ENCODE measurements around the gene OOSP2. TPM values are rescaled to one million over a fixed set of nuclear protein-coding genes. Genes with fewer than 3 reads are reported as not detected.

OOSP2 gene, protein sequence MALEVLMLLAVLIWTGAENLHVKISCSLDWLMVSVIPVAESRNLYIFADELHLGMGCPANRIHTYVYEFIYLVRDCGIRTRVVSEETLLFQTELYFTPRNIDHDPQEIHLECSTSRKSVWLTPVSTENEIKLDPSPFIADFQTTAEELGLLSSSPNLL
- total RNA-seq (2022; extraction: Qiagen RNA extraction), result not detected in 5 replicates

DNA sequence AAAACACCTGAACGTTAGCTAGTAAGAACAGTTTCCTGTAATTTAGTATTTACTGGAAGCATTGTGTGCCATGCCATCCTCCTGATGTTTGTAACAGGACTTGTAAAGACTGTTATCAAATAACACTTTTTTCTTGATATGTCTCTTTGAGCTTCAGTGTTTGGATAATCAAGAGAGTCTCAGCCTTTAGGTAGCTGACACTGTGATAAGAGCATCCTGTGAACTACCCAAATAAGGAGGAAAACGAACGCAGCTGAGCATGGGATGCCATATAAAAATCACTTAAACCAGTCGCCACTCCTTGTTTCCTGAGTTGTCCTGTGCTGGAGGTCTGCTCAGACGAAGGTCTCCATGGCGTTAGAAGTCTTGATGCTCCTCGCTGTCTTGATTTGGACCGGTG lies at the start of gene OOSP2:
TSS of gene OOSP2 (plus strand) at position 301 of the 400 bp plus-strand sequence. CDS start at position 352, 51 bp downstream.

DNA sequence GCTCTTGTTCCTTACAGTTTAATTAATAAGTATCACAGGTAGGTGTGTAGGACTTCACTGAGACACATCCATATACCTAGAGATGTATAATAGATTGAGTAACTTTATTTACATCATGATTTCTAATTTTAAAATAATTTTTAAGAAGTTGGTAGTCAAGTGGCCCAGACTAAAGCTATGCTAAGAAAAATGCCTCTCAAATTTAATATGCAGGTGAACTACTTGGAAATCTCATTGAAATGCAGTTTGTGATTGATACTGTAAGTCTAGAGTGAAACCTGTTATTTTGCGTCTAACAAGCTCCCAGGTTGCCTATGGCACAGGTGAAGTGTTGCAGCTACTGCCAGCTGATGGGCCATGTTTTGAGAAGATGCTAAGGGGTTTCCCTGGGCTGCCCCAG lies 23.3 kb upstream of the OOSP2 start, which contains the start of gene OOSP4B:
TSS of gene OOSP4B (plus strand) at position 301 of the 400 bp plus-strand sequence.

DNA sequence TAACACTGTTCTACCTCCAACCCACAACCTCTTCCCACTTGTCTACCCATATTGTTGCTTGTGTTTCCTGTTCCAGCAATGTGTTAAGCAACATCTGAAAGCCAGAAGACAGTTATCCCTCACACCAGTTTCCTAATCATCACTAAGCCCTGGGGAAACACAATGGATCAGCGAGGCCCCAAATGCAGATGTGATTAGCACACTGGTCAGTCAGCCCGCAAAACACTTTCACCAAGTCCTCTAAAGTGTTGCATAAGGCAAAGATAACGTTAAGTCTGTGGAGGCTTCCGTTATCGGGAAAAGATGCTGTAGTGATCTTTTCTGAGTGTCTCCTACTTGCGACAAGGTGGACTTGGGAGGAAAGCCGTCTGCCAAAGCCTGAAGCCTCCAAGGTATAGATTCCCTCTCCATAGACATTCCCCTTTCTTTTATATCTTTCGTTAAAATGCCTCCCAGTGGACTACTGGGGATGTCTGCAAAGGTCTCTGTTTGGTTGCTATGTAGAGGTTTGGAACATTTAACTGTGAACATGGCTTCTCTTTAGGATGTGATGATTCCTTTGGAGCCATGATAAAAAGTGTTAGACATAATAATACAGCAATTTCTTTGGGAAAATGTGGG lies 16.2 kb downstream of the OOSP2 start, which contains the start of gene MS4A3:
TSS of gene MS4A3 (plus strand) at position 317 of the 621 bp plus-strand sequence. CDS start 4,496 bp downstream, outside the sequence.

DNA sequence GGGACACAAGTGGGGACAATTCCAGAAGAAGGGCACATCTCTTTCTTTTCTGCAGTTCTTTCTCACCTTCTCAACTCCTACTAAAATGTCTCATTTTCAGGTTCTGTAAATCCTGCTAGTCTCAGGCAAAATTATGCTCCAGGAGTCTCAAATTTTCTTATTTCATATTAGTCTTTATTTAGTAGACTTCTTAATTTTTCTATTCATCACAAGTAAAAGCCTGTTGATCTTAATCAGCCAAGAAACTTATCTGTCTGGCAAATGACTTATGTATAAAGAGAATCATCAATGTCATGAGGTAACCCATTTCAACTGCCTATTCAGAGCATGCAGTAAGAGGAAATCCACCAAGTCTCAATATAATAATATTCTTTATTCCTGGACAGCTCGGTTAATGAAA lies 48.2 kb downstream of the OOSP2 start, which contains the start of gene MS4A2:
TSS of gene MS4A2 (plus strand) at position 301 of the 400 bp plus-strand sequence. CDS start 102 bp downstream, outside the sequence.

Other genes with a start within 250 kb of the OOSP2 start
- 64.2 to 65.4 TPM (median 64.9 TPM) in 5 replicates for gene MRPL16, start 229.6 kb upstream of the OOSP2 start, total RNA-seq (2022; extraction: Qiagen RNA extraction)
- not detected in 5 replicates for gene CBLIF, start 194.9 kb upstream of the OOSP2 start, total RNA-seq (2022; extraction: Qiagen RNA extraction)
- 0.16 to 0.30 TPM (median 0.21 TPM) in 5 replicates for gene TCN1, start 173.9 kb upstream of the OOSP2 start, total RNA-seq (2022; extraction: Qiagen RNA extraction)
- gene OOSP3, start 161.6 kb upstream of the OOSP2 start, total RNA-seq (2022; extraction: Qiagen RNA extraction), result not detected in 5 replicates
- gene OOSP1, start 102.0 kb upstream of the OOSP2 start, total RNA-seq (2022; extraction: Qiagen RNA extraction), result not detected in 5 replicates
- not detected in 5 replicates for gene OOSP4A, start 76.4 kb upstream of the OOSP2 start, total RNA-seq (2022; extraction: Qiagen RNA extraction)
- not detected in 5 replicates for gene OOSP4B, start 23.2 kb upstream of the OOSP2 start, total RNA-seq (2022; extraction: Qiagen RNA extraction)
- gene MS4A3, start 16.3 kb downstream of the OOSP2 start, total RNA-seq (2022; extraction: Qiagen RNA extraction), result not detected in 5 replicates
- gene MS4A2, start 48.3 kb downstream of the OOSP2 start, total RNA-seq (2022; extraction: Qiagen RNA extraction), result not detected in 5 replicates
- gene MS4A6A, start 142.7 kb downstream of the OOSP2 start, total RNA-seq (2022; extraction: Qiagen RNA extraction), result not detected in 5 replicates
- not detected in 5 replicates for gene MS4A4E, start 202.7 kb downstream of the OOSP2 start, total RNA-seq (2022; extraction: Qiagen RNA extraction)
- not detected in 5 replicates for gene MS4A4A, start 240.3 kb downstream of the OOSP2 start, total RNA-seq (2022; extraction: Qiagen RNA extraction)

All from A549 treated with CORT108297 at 1 μM for 4 hours (cell line).